Occipital lobe (tissue), 2 donors: ENCODE results near the gene ARRDC2. TPM values are rescaled to one million over a fixed set of nuclear protein-coding genes. Genes with fewer than 3 reads are reported as not detected.
"Not testable (repeated sequence)": the region's sequence is repeated elsewhere in the genome, so short reads cannot be mapped to it uniquely, and the experiment has no call there.

Experiments
- DNase-seq: peaks from one replicate; lab custom pipeline; 2025; lab: John Stamatoyannopoulos, UW
- total RNA-seq: library from RNA; depleted of rRNA; stranded (reverse); fragments of >200 nt; gene quantifications from one replicate; pipeline ENCODE4 v1.2.3, GENCODE V29; 2014

The ARRDC2 gene
- total RNA-seq, 1 donor from 2014 or later, result 5.1 TPM

DNA sequence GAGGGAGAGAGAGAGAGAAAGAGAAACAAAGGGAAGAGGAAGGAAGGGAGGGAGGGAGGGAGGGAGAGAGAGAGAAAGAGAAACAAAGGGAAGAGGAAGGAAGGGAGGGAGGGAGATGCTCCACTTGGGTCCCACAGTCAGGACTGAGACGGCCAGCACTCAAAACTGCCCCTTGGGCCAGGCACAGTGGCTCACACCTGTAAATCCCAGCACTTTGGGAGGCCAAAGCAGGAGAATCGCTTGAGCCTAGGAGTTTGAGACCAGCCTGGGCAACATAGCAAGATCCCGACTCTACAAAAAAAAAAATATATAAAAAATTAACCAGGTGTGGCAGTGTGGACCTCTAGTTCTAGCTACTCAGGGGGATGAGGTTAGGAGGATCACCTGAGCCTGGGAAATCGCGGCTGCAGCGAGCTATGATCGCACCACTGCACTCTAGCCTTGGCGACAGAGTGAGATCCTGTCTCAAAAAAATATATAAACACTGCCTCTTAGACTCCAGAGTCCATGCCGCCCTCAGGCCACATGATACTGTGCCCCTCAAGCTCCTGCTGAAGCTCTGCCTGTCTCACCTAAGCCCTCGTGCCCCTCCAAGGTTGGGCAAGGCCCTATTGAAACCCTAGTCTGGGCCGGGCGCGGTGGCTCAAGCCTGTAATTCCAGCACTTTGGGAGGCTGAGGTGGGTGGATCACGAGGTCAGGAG lies 8.4 kb downstream of the ARRDC2 start:
- no peak for DNase-seq

DNA sequence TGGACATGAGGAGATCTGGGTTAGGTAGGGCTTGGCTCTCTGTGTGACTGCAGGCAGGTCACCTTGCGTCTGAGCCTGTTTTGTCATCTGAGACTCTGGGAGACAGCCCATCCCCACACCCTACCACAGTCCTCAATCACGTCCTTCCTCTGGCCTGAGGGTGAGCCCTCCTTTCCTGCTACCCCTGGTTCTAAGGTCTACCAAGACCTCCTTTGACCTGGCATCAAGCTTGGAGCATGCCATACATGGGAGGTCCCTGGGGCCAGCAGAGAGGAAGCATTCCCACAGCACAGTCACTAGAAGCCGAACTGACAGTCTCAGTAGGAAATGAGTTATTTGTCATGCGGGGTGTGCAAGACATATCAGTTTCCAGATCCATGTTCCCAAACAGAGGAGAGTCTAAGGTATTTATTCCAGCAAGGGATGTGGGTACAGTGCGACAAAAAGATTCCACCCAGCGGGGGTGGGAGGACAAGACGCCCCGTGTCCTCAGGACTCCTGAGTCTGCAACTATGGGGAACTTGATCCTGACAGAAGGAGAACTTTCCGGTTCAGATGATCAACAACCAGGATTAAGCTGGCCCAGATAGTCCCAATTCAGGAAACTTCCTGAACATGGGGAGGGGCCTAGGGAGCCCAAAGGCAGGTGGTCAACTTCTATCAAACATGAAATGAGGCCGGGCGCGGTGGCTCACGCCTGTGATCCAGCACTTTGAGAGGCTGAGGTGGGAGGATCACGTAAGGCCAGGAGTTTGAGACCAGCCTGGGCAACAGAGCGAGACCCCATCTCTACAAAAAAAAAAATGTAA lies 9.5 kb downstream of the ARRDC2 start:
- no peak for DNase-seq

DNA sequence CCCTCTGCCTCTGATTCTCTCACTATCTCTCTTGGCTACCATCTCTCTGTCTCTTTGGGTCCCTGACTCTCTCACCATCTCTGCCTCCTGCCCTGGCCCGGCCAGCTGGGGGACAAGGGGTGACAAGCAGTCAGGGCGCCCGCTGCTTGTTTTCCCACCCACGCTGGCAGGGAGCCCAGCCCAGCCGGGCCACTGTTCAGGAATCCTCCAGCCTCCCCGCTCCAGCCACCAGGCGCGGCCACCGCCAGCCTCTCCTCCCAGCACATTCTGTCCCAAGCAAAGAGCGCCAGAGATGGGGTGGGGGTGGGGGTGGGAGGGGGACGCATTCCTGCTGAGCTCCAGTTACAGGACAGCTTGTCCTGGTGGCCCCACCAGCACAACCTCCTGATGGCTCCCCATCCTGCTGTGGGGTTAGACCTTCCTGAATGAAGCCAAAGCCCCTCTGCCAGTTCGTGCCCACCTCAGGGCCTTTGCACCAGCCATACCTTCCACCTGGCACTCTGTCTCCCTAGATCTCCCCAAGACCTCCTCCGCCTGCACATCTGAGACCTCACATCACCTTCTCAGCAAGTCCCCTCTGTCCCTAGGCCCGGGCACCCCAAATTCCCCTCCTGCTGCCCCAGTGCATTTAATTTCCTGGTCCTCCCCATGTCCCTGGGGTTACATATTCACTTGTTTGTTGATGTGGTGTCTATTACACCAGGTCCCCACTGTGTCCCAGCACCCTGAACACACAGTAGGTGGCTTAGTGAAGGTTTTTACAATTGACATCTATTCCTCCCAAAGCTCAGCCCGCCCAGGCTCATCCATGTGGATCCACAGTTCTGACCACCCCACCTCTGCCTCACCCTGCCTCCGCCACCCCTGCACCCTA lies 12.5 kb downstream of the ARRDC2 start:
- DNase-seq, result peak; percentile 82

- peak; percentile 75 for DNase-seq
These were observed 13.3 kb downstream of the ARRDC2 start for GRCh38 chr19:18021121-18021755.

- no peak for DNase-seq
These were observed 15.8 kb downstream of the ARRDC2 start for GRCh38 chr19:18023622-18024251.

DNA sequence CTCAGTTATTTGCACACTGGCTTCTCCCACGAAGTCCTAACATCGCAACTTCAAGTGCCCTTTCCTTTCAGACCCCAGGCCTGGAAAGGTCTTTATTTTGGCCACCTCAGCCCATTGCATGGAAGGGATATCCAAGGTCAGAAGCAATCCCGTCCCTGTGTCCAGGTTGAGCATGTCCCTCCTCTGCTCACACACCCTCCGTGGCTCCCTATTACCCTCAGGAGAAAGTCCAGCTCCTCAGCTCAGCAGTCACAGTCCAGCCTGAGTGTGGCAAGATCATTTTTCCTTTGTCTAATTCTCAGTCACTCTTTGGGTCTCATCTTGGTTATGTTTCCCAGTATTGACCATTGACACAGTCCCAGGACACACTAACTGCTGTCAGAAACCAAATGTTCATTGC lies 19.2 kb downstream of the ARRDC2 start:
- DNase-seq, result no peak

- peak; percentile 56 for DNase-seq
These were observed 21.8 kb downstream of the ARRDC2 start for GRCh38 chr19:18029617-18030338.

GRCh38 chr19:18031401-18031800 lies 23.4 kb downstream of the ARRDC2 start:
- not testable (repeated sequence) for DNase-seq

- DNase-seq, result not testable (repeated sequence)
These were observed 24.1 kb downstream of the ARRDC2 start for GRCh38 chr19:18032102-18032501.

DNA sequence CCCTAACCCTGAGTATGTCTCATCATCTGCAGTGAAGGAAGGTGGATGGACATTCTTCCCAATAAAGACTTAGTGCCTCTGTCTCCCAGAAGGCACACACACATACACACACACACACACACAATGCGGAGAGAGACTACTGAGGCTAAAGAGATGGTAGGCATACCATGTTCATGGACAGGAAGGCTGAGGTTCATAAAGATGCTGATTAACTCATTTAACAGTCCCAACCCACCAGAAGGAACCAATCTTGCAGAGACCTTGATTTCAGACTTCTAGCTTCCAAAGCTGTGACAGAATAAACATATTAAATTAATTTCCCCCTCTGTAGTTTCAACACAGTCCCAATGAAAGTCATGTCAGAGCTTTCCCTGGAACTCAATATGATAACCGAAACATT lies 33.1 kb downstream of the ARRDC2 start:
- DNase-seq, result no peak

GRCh38 chr19:18043676-18044075 lies 35.7 kb downstream of the ARRDC2 start:
- no peak for DNase-seq

DNA sequence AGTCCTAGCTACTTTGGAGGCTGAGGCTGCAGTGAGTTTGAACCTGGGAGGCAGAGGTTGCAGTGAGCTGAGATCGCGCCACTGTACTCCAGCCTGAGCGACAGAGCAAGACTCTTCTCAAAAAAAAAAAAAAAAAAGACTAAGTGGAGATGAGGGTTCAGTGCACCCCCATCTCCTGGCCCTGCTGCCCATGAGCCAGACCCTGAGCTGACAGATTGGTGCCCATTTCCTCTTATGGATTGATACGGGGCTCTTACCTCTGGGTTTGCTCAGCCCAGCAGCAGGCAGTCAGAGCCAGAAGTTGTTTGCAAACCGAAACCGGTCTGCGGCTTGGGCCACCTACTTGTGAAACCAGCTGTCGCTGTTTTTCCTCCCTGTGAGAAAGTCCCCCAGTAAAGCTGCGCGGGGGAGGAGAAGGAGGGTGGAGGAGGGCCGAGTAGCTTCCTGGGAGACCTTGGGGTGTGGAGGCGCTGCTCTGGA lies 36.9 kb downstream of the ARRDC2 start:
- DNase-seq, result peak; percentile 47

GRCh38 chr19:18045307-18046050 lies 37.5 kb downstream of the ARRDC2 start:
- no peak for DNase-seq

- DNase-seq, result no peak
These were observed 38.2 kb downstream of the ARRDC2 start for GRCh38 chr19:18046059-18046718.

GRCh38 chr19:18049385-18049784 lies 41.4 kb downstream of the ARRDC2 start:
- DNase-seq, result peak; percentile 38

DNA sequence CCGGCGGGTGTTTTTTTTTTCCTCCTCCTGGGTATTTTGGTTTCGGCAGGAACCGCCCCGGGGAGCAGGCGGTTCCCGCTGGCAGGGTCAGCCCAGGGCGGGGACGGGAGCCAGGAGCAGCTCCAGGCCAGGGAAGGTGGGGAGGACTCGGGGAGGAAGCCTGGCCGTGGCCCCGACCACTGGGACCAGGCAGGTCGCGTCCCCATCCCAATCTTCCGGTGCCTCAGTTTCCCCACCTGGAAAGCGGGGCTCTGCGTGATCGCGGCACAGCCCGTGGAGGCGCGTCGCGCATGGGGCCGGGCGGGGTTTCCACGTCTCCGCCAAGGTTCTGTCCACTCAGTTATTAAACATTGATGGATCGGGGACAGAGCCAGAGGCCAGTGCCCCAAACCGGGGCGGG lies 43.9 kb downstream of the ARRDC2 start:
- DNase-seq, result no peak

DNA sequence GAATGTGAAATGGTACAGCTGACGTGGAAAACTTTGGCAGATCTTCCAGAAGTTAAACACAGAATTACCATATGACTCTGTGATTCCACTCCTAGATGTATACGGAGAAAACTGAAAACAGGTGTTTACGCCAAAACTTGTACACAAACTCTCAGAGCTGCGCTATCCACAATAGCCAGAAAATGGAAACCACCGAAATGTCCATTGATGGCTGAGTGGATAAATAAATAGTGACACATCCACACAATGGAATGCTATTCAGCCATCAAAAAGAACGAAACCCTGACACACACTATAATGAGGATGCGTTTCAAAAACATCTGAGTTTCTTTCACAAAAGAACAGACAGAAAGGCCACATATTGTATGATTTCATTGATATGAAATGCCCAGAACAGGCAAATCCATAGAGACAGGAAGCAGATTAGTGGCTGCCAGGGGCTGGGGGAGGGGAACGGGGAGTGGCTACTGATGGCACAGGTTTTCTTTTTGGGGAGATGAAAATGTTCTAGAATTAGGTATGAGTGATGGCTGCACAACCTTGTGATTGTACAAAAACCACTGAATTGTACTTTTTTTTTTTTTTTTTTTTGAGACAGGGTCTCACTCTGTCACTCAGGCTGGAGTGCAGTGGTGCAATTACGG lies 45.7 kb downstream of the ARRDC2 start:
- no peak for DNase-seq

- DNase-seq, result no peak
These were observed 48.0 kb downstream of the ARRDC2 start for GRCh38 chr19:18055967-18056366.
